Measurements from ENCODE around the gene ATPAF1.

Gene ATPAF1

GRCh38 chr1:46611691-46612221 lies 56.4 kb downstream of the ATPAF1 start:
- TF ChIP-seq REST (IDR thresholded peaks at IDR 0.05; ENCODE audit: low read depth) (no peak), EGR1 (IDR thresholded peaks at IDR 0.05) (no peak), YY1 (IDR thresholded peaks at IDR 0.05; ENCODE audit: low read depth) (no peak), CREB1 (IDR thresholded peaks at IDR 0.05; ENCODE audit: low read depth) (no peak), FOXM1 (IDR thresholded peaks at IDR 0.05; ENCODE audit: borderline replicate concordance, low read depth) (no peak), TAF1 (IDR thresholded peaks at IDR 0.05; ENCODE audit: low read depth) (no peak), RAD21 (IDR thresholded peaks at IDR 0.05; ENCODE audit: low read depth) (no peak), NFIC (IDR thresholded peaks at IDR 0.05) (no peak), MAX (IDR thresholded peaks at IDR 0.05) (no peak), ZBTB7A (IDR thresholded peaks at IDR 0.05; ENCODE audit: low read depth) (no peak), TCF12 (IDR thresholded peaks at IDR 0.05; ENCODE audit: low read depth) (no peak), TEAD4 (IDR thresholded peaks at IDR 0.05) (no peak), USF1 (IDR thresholded peaks at IDR 0.05) (no peak), EP300 (IDR thresholded peaks at IDR 0.05; ENCODE audit: borderline replicate concordance) (no peak), CEBPB (IDR thresholded peaks at IDR 0.05) (no peak)

- TF ChIP-seq NFIC (IDR thresholded peaks at IDR 0.05) (no peak), FOXM1 (IDR thresholded peaks at IDR 0.05; ENCODE audit: borderline replicate concordance, low read depth) (no peak), RAD21 (IDR thresholded peaks at IDR 0.05; ENCODE audit: low read depth) (no peak), EGR1 (IDR thresholded peaks at IDR 0.05) (no peak), ZBTB7A (IDR thresholded peaks at IDR 0.05; ENCODE audit: low read depth) (no peak), CREB1 (IDR thresholded peaks at IDR 0.05; ENCODE audit: low read depth) (no peak), MAX (IDR thresholded peaks at IDR 0.05) (no peak), CEBPB (IDR thresholded peaks at IDR 0.05) (no peak), TCF12 (IDR thresholded peaks at IDR 0.05; ENCODE audit: low read depth) (no peak), YY1 (IDR thresholded peaks at IDR 0.05; ENCODE audit: low read depth) (no peak), USF1 (IDR thresholded peaks at IDR 0.05) (no peak), TEAD4 (IDR thresholded peaks at IDR 0.05) (no peak), TAF1 (IDR thresholded peaks at IDR 0.05; ENCODE audit: low read depth) (no peak), EP300 (IDR thresholded peaks at IDR 0.05; ENCODE audit: borderline replicate concordance) (no peak), REST (IDR thresholded peaks at IDR 0.05; ENCODE audit: low read depth) (no peak)
Measured at GRCh38 chr1:46607345-46608130, 60.6 kb downstream of the ATPAF1 start.

GRCh38 chr1:46606255-46606965 lies 61.8 kb downstream of the ATPAF1 start:
- TF ChIP-seq MAX (IDR thresholded peaks at IDR 0.05), result no peak
- no peak for TF ChIP-seq TEAD4 (IDR thresholded peaks at IDR 0.05)
- TF ChIP-seq CREB1 (IDR thresholded peaks at IDR 0.05; ENCODE audit: low read depth), result no peak
- TF ChIP-seq TCF12 (IDR thresholded peaks at IDR 0.05; ENCODE audit: low read depth), result no peak
- TF ChIP-seq REST (IDR thresholded peaks at IDR 0.05; ENCODE audit: low read depth), result no peak
- no peak for TF ChIP-seq NFIC (IDR thresholded peaks at IDR 0.05)
- TF ChIP-seq FOXM1 (IDR thresholded peaks at IDR 0.05; ENCODE audit: borderline replicate concordance, low read depth), result no peak
- no peak for TF ChIP-seq ZBTB7A (IDR thresholded peaks at IDR 0.05; ENCODE audit: low read depth)
- no peak for TF ChIP-seq EGR1 (IDR thresholded peaks at IDR 0.05)
- no peak for TF ChIP-seq YY1 (IDR thresholded peaks at IDR 0.05; ENCODE audit: low read depth)
- TF ChIP-seq RAD21 (IDR thresholded peaks at IDR 0.05; ENCODE audit: low read depth), result no peak
- TF ChIP-seq CEBPB (IDR thresholded peaks at IDR 0.05), result no peak
- no peak for TF ChIP-seq EP300 (IDR thresholded peaks at IDR 0.05; ENCODE audit: borderline replicate concordance)
- no peak for TF ChIP-seq USF1 (IDR thresholded peaks at IDR 0.05)
- no peak for TF ChIP-seq TAF1 (IDR thresholded peaks at IDR 0.05; ENCODE audit: low read depth)
